NCI-H446 treated with DMSO at 0.1 percent for 48 hours (cell line): ENCODE measurements around the gene REEP3.

ENCODE experiments used
- DNase-seq: peaks from one replicate; lab custom pipeline; 2025; lab: John Stamatoyannopoulos, UW

The REEP3 gene

DNA sequence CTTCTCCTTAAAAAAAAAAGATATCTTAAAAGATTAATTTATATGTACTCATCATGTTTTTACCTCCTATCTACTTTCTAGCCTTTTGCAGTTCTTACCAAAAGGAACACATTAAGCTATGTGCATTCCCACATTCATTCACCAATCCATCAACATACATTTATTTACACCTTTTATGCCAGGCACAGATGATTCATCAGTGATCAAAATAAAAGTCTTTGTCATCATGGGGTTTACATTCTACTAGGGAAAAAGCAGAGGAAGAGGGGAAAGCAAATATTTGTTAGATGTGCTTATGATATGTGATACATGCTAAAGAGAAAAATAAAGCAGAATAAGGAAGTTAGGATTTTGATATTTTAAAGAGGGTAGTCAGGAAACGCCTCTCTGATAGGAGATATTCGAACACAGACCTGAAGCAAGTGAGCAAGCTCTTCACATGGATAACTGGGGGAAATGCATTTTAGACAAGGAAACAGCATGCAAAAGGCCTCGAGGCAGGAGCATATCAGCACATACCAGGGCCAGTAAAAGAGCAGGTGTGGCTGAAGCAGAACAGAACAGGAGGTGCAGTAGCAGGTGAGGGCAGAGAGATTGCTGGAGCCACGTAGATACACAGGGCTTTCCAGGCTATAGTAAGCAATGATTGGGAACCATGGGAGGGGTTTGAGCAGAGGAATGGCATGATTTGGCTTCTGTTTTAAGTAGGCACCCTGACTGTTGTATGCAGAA is 67.4 kb downstream of the REEP3 start:
- no peak for DNase-seq

DNA sequence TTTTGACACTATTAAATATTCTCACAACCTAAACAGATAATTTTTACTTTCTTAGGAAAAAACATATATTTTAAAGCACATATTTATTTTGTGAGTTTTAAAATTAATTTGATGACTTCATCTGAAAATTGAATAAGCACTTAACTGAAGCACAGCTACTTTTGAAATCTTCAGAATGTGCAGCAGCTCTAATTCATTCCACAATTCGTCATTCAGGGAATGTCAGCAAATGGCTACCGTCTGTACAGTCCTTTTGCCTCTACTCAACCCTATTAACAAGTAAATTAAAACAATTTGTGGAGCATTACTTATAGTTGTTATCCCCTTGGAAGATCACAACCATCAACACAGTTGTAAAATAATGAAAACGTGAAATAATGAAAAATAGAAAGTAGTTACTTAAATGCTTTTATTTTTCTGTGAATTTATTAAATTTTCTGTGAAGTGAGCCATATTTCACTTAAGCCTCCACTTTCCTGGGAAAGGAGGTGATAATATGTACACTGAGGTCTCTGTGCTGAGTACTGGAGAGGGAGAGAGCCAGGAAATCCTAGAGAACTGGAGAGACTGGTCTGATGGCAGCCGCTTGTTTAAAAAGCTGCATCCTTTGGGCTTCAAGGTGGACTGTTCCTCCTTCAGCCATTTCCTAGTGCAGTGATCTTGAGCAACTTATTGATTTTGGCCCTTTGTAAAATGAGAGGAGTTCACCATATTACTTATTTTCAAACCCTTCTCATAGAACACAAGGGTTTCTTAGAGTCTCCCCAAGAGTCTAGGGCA is 70.6 kb downstream of the REEP3 start:
- no peak for DNase-seq

GRCh38 chr10:63593576-63593975 is 72.4 kb downstream of the REEP3 start:
- DNase-seq: peak; percentile 28

- no peak for DNase-seq
These were observed 73.9 kb downstream of the REEP3 start for GRCh38 chr10:63595072-63595471.

DNA sequence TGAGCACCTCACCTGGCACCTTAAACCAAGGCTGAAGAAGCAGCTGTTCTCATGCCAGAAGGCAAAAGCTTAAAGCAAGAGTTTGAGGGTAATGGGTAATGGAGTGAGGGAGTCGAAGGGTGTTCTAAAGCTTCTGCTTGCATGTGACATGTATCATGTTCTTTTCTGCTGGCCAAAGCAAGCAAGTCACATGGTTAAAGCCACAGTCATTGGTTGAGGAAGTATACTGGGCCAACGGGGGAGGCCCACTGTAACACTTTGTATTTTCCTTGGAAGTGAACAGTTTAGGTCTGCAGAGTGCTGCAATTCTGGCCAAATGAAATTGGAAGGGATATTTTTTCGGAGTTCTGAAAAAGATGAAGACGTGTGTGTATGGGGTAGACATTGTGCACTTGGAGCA is 75.7 kb downstream of the REEP3 start:
- no peak for DNase-seq

GRCh38 chr10:63600540-63600939 is 79.3 kb downstream of the REEP3 start:
- no peak for DNase-seq

DNA sequence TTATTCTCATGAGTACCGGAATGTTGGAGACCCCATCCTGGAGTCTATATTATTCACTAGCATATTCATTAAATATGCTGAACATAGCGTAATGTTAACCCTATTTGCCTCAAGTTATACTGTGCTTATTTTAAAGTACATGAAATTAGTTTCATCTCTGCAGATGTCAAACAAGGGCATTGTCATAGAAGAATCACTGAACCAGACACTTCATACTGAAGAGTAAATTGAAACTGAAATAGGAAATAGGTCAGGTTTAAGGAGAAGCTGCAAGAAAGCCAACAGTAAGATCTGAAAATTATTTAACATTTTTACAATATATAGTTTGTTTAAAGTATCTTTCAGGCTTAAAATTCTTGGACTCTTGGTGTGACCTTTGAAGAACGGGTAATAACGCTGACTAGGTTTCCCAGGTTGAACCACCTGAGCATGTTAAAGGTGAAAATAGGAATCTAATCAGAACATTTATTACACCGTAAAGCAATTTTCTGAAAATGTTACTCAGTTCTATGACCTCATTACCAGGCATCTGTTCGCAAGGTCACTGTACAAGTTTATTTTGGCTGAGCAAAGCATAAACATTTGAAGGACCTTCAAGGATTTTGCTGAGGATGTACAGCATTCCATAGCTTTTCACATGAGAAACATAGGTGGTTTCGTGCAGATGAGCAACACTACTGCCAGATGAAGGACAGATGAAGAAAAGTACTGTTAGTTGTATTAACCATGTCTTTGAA is 82.7 kb downstream of the REEP3 start:
- no peak for DNase-seq

DNA sequence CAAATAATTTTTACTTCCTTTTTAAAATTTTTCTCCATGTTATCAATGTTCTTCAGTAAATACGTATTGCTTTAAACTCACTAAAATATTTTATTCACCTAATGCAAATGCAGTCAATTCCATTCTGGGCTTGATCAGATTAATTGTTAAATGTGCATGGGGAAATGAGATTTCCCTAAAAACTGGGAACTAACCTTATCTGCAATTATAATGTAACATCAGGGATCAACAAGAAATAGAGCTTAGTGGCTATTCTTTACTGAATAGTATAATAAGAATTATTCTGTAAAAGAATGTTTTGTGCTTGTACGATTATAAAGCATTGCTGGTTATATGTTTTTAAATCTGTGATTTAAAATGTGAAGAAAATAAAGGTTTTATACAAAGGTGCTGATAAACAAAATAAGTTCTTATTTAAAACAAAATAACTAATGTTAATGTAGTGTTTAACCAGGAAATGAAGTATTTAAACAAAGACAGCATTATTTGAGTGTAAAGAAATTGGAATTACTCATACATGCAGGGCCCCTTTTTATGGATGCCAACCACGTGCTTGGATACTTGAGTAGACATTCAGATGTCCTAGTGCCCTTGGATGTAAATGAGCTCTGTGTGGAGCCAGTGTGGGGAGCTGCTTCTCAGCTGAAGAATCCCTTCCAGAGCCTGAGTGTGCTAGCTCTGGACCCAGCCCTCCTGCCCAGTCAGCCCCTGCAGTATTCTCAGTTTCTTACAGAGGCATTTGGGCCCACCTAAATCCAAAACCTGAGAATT is 84.2 kb downstream of the REEP3 start:
- peak; percentile 21 for DNase-seq

DNA sequence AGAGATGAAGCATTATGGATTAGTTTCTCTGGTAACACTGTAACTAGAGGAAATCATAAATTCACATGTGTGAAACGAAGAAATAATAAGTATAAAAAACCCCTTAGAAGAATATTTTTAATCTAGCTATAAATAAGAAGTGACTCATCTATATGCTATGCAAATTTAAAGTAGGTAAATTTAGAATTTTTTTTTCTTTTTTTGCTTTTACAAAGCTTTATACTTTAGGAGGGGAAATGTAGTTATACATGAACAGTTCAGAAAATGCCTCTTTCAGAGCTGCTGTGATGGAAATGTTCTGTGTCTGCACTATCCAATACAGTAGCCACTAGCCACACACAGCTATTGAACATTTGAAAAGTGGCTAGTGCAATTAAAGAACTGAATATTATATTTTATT is 87.3 kb downstream of the REEP3 start:
- DNase-seq: no peak

- no peak for DNase-seq
These were observed 89.9 kb downstream of the REEP3 start for GRCh38 chr10:63611078-63611477.

DNA sequence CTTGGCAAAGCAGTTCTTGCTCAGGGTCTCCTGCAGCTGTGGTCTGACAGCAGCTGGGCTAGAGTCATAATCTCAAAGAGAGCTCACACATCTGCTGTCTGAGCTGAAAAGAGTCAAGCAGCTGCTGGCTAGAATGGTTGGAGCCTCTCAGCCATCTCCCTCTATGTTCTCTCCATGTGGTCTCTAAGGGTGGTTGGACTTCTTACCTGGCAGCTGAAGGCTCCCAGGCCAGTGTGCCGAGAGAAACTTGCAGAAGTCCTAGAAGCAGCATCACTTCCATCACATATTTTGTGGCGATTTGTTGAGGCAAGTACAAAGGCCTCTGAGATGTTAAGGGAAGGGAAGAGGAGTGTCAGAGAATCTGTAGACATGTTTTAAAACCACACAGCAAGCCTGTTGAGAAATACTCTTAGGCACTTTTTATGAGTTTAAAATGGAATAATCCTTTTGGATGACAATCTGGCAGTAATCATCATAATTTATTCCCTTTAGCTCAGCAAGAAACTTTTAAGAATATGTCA is 93.2 kb downstream of the REEP3 start:
- DNase-seq: no peak

DNA sequence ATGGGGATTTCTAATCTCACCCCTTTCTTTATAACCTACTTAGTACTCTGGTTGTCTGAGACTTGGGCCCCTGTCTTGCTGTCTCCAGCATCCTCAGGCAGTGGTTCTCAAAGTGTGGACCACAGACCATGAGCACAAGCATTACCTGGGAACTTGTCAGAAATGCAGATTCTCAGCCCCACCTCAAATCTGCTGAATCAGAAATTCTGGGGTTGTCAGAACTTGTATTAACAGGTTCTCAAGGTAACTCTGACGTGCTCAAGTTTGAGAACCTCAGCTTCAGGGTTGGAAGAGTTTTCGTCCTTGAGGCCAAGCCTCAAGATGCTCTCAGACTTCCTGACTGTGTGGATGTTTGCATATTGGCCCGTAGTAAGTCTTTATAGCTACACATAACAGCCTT is 97.4 kb downstream of the REEP3 start:
- DNase-seq: no peak

DNA sequence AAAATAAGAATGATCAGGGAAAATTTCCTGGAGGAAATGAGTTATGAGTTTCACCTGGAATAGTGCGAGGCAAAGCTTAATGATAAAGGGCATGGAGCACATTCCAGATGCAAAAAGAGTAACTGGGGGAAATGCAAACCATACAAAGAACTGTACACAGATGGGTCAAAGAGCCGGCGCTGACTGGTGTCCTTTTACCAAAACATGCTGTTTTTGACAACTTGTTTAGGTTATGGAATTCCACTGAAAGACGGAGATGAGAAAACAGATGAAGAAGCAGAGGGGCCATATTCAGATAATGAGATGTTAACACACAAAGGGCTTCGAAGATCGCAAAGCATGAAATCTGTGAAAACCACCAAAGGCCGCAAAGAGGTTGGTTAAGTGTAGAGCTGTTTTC is 98.2 kb downstream of the REEP3 start:
- no peak for DNase-seq

GRCh38 chr10:63622097-63622496 is 100.9 kb downstream of the REEP3 start:
- DNase-seq: no peak

- no peak for DNase-seq
These were observed 103.5 kb downstream of the REEP3 start for GRCh38 chr10:63624701-63625100.

GRCh38 chr10:63627396-63627795 is 106.2 kb downstream of the REEP3 start:
- no peak for DNase-seq

DNA sequence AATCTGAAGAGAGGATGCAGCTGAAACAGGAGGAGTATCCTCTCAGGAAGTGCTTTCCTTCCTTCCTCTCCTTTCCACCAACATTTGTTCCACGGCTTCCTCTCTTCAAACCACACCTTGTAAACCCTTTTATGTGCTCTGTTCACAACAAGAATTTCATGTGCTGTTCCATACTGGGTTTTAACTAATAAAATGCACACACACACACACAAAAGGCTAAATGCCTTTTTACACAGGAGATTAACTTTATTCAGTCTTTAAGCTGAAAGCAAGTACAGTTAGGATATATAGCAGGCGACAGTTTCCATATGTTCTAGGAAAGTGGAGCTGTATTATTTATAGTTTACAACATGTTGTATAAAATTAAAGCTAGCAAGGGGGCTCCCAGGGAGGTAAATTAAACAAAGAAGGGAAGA is 106.7 kb downstream of the REEP3 start:
- DNase-seq: no peak

GRCh38 chr10:63628526-63629362 is 107.5 kb downstream of the REEP3 start:
- DNase-seq: peak; percentile 92

DNA sequence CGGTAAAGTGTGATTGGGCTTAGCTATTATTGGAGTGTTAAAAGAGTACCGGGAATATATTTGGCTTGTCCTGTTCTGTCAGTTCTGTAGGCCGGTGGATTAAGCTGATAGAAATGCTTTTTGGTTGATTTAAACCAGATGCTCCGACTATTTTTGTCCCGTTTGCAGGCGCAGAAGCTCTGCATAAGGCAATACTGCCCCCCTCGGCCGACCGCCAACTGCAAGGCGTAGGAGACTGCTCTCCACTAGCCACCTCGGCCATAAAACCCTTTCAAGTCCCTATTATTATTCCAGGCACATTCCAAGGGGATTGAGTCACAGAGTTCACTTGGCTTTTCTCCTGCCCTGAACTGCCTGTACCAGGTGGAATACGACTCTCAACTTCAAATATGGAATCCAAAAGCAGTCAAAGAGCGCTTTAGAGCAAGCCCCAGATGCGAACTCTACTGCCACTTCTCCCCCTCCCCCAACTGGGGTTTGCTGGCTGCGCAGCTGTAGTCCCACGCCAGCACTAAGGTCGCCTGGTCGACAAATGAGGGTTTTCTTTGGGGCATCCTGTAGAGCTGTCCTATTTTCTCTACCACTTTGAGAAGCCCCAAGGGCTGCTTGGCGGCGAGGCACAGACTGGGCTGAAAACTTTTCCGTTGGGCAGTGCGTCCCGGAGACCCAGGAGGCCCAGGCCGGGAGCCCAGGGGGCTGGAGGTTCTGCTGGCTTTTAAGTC is 108.3 kb downstream of the REEP3 start:
- peak; percentile 95 for DNase-seq
